Choroid plexus epithelial cell (primary cell): ENCODE measurements around the gene PNKD.

Experiments
- DNase-seq: peaks from one replicate; pipeline ENCODE4 v3.0.0-alpha.2; 2010; ENCODE audit warnings: low read depth
- H3K4me3 ChIP-seq: 2 replicates; pipeline ENCODE4 v1.5.1; 2011; ENCODE audit warnings: low read depth, mild to moderate bottlenecking, control low read depth, low read length, moderate library complexity
- CTCF ChIP-seq: conservative IDR thresholded peaks from 2 replicates; pipeline ENCODE4 v1.5.1; 2011; ENCODE audit warnings: low read depth, mild to moderate bottlenecking, control low read depth, inconsistent platforms, low read length, moderate library complexity

Gene PNKD

GRCh38 chr2:218255446-218255845 is 14.9 kb upstream of the PNKD start:
- peak; percentile 59 for DNase-seq
- no peak for TF ChIP-seq CTCF
- H3K4me3 ChIP-seq: no peak overlapping the region

GRCh38 chr2:218256612-218257350 is 13.5 kb upstream of the PNKD start:
- no peak for TF ChIP-seq CTCF
- no peak overlapping the region for H3K4me3 ChIP-seq
- DNase-seq: no peak

GRCh38 chr2:218257390-218257981 is 12.8 kb upstream of the PNKD start:
- TF ChIP-seq CTCF: peak; percentile 77
- DNase-seq: peak; percentile 46
- H3K4me3 ChIP-seq: no peak overlapping the region

- no peak for TF ChIP-seq CTCF
- H3K4me3 ChIP-seq: no peak overlapping the region
- peak; percentile 79 for DNase-seq
These were observed 11.0 kb upstream of the PNKD start for GRCh38 chr2:218259099-218259961.

GRCh38 chr2:218260166-218260565 is 10.2 kb upstream of the PNKD start:
- DNase-seq: no peak
- TF ChIP-seq CTCF: no peak
- H3K4me3 ChIP-seq: no peak overlapping the region

- no peak for TF ChIP-seq CTCF
- no peak for DNase-seq
- no peak within 1 kb of the TSS for H3K4me3 ChIP-seq
These were observed 9.4 kb upstream of the PNKD start, which contains the start of gene GPBAR1 for GRCh38 chr2:218260742-218261422. Gene GPBAR1 (plus strand): TSS chr2:218261015. CDS start chr2:218262725, 1,710 bp downstream.
